Left kidney (tissue), 2 donors: ENCODE measurements around the gene PTGR2. TPM values are rescaled to one million over a fixed set of nuclear protein-coding genes. Genes with fewer than 3 reads are reported as not detected.
A peak's percentile ranks its signal among the peaks of the same experiment; 100 is the strongest.
"Not testable (repeated sequence)": the region's sequence is repeated elsewhere in the genome, so short reads cannot be mapped to it uniquely, and the experiment has no call there.

ENCODE experiments used
- DNase-seq: peaks from one replicate; pipeline ENCODE4 v3.0.0-alpha.2; 2013
- polyA plus RNA-seq: library from polyadenylated mRNA; unstranded; fragments of 120-200 nt; gene quantifications from one replicate; pipeline ENCODE4 v1.2.1, GENCODE V29; 2013; ENCODE audit not compliant: insufficient read length

PTGR2 gene
- polyA plus RNA-seq, 1 donor: 28.5 TPM

GRCh38 chr14:73884438-73885190 lies 33.0 kb downstream of the PTGR2 start:
- no peak for DNase-seq

DNA sequence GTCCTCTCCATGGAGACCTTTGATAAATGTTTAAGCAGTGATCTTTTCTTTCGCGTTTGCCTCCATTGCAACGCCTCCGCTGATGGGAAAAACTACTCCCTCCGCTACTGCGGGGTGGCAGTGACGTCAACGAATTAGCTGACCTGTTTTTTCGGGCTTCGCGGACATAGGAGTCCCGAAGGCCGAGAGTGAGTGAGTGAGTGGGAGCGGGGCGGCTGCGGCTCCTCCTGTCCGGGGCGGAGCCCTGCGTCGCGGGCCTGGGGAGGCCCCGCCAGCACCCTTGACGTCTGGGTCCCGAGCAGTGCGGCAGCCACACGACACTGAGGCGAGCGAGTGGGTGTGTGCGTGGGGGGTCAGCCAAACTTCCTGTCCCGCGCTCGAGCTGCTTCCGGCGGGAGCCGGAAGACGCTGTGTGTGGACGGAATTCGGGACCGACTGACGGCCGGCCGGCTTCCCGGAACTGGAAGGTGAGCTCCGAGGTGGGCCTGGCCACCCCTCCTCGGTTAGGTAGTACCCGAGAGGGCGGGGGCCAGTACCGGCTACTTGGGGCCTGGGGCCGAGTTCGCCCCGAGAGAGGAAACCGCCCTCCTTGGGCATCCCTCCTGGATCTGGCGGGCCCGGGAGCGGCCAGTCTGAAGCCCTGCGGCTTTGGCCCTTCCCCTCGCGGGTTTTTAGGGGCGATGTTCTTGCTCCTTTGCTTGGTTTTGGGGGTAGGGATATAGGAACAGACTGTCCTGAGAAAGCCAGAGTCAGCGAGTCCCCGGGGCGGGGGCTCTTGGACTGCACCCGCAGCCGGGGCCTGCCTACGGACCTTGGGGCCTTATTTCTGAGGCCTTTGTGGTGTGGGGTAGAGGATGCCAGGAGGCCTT lies 35.1 kb downstream of the PTGR2 start, which contains the start of gene ZNF410:
ZNF410 (plus strand) TSS at position 411 of the 869 bp plus-strand sequence. CDS start 5,317 bp downstream, outside the sequence.
- peak; percentile 91 for DNase-seq

DNA sequence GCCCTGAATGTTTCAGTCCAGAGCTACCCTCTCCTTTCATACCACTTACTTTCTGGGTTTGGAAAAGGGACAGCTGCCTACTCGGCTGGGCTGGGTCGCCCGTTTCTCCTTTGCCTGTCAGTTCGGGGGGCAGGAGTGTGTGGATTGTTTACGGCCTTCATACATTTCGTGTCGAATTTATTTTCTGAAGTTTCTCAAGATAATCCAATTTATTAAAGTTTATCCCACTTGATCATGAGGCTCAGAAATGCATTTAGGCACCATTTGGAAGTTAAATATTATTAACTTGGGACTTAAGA lies 35.6 kb downstream of the PTGR2 start:
- no peak for DNase-seq

GRCh38 chr14:73887694-73888459 lies 36.2 kb downstream of the PTGR2 start:
- DNase-seq: no peak

DNA sequence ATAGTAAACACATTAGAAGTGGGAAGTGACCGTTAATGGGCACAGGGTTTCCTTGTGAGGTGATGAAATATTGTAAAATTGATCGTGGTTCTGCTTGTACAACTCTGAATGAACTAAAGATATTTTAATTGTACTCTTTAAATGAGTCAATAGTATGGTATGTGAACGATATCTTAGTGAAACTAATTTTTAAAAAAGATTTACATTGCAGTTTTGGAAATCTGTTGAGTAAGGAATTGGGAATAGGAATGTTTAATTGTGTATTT lies 36.8 kb downstream of the PTGR2 start:
- DNase-seq: no peak

DNA sequence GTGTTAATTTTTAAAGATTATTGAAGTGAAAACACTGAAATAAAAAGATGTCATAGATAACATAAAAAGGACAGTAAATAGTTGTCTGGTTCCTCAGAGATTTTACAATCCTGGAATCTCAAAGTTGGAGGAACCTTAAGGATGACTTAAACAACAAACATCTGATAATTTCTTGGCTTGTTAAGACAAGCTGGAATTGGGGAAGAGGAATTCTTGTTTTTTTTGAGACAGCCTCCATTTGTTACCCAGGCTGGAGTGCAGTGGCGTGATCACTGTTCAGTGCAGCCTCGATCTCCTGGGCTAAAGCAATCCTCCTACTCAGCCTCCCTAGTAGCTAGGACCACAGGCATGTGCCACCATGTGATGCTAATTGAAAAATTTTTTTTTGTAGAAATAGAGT lies 37.3 kb downstream of the PTGR2 start:
- DNase-seq: no peak

- DNase-seq: no peak
Observed at GRCh38 chr14:73889376-73889775, 37.7 kb downstream of the PTGR2 start.

DNA sequence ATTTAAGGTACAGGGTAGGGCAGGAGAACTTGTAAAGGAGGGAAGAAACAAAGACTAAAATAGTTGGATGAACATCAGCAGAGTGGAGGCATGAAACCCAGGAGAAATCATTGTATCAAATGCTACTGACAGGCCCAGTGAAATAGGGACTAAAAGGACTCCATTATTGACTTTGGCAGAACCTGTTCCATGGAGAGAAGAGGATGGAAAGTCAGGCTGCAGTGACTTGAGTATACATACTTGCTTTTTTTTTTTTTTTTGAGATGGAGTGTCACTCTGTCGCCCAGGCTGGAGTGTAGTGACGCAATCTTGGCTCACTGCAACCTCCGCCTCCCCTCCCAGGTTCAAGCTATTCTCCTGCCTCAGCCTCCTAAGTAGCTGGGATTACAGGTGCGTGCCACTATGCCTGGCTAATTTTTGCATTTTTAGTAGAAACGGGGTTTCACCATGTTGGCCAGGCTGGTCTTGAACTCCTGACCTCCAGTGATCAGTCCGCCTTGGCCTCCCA lies 42.6 kb downstream of the PTGR2 start:
- DNase-seq: not testable (repeated sequence)

GRCh38 chr14:73895939-73896338 lies 44.3 kb downstream of the PTGR2 start:
- no peak for DNase-seq

DNA sequence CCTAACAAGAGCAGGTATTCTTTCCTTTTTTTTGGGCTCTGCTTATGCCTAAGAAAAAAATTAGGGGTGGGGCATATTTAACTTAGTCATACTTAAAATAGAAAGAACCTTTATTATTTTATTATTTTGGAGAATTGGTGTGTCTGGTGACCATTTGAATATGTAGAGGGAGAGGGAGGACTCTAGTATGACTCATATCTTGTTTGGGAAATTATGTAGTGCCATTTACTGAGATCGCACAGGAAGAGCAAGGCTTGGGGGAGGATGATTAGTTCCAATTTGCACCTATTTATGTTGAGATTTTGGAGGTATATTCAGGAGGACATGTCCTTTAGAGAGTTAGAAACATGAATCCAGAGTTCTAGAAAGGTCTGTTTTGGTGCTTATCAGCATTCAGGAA lies 44.9 kb downstream of the PTGR2 start:
- no peak for DNase-seq

DNA sequence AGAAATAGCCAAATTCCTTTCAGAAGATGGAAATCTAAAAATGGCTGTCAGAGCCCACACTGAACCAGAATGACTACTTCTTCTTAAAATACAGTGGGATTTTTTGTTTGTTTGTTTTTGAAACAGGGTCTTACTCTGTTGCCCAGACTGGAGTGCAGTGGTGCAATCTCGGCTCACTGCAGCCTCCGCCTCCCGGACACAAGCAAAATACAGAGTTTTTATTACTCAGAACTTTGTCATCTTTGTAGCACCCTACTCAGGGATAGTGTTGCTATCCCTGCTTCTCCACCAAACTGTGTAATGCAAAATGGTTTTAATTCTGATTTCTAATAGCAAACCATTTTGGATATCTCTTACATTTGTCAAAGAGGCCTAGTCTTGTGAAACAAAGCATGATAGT lies 51.4 kb downstream of the PTGR2 start:
- DNase-seq: no peak

DNA sequence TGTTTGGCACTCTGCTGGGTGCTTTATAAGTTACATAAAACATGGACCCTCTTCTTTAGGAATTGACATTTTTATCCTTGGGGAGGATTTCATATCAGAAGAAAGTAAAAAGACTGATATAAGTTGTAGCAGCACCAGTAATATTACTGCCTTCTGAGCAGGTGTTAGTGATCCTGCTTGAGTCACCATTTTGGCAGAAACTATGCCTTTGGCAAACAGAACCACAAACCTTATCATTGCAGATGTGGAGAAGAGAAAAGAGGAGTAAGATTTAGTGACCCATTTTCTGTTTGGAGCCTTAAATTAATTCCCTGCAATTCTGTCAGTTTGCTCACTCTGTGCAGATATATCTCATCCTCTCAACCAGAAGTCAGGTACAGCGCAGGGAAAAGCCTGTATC lies 58.0 kb downstream of the PTGR2 start:
- no peak for DNase-seq

DNA sequence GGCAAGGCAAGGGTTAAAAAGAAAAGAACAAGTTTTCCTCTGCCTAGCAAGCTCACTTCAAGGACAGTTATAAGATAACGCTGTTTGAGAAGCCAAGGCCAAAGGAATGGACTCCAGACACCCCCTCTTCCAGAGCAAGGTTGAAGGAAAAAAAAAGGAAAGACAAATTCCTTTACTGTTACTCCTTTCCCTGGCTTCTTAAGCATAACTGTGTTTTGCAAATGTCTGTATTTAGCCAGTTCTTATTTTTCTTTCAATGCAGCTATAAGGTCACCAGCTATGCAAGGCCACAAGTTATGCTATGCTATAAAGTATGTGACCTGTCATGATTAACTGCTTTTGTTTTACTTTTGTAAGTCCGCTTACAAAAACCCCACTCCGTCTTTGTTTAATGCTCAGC lies 61.6 kb downstream of the PTGR2 start:
- DNase-seq: no peak

DNA sequence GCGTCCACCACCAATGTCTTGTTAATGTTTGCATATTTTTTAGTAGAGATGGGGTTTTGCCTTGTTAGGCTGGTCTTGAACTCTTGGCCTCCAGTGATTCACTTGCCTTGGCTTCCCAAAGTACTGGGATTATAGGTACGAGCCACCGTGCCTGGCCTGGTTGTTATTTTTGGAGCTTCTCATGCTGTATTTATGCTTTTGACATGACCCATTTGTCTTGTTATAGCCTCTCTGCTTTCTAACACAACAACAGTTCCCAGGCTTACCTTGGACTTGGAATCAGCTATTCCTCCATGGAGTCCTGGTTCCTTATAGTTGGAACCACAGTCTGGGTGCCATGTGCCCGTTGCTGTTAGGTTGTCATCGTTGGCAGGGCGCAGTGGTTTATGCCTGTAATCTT lies 64.7 kb downstream of the PTGR2 start:
- DNase-seq: no peak

- not testable (repeated sequence) for DNase-seq
Observed at GRCh38 chr14:73919457-73919856, 67.8 kb downstream of the PTGR2 start.

DNA sequence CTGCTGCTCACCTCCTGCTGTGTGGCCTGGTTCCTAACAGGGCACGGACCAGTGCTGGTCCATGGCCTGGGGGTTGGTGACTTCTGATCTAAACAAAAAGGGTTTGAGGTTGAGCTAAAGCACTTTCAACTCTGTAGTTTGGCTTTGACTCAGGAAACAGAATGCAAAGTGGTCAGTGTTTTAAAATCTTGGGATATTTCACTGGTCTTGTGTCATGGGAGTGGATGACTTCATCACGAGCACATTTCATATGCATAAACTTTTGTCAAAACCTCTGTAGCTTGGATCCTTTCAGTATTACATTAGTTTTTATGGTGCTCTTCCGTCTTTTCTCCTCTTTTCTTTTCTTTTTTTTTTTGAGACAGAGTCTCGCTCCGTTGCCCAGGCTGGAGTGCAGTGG lies 72.7 kb downstream of the PTGR2 start:
- no peak for DNase-seq

Other genes with a start within 250 kb of the PTGR2 start
- 0.25 TPM for gene ACOT6, start 239.3 kb upstream of the PTGR2 start, polyA plus RNA-seq
- gene DNAL1, start 206.8 kb upstream of the PTGR2 start, polyA plus RNA-seq: 25.2 TPM
- 91.6 TPM for gene PNMA1, start 137.4 kb upstream of the PTGR2 start, polyA plus RNA-seq
- gene ZNF410, start 35.0 kb downstream of the PTGR2 start, polyA plus RNA-seq: 65.5 TPM
- gene FAM161B, start 98.3 kb downstream of the PTGR2 start, polyA plus RNA-seq: 15.2 TPM
- gene COQ6, start 98.5 kb downstream of the PTGR2 start, polyA plus RNA-seq: 39.0 TPM
- gene ENTPD5, start 167.5 kb downstream of the PTGR2 start, polyA plus RNA-seq: 70.0 TPM
- gene BBOF1, start 167.5 kb downstream of the PTGR2 start, polyA plus RNA-seq: 22.3 TPM
- 144 TPM for gene ALDH6A1, start 232.6 kb downstream of the PTGR2 start, polyA plus RNA-seq
- 22.7 TPM for gene LIN52, start 233.1 kb downstream of the PTGR2 start, polyA plus RNA-seq